Measurements from ENCODE around the gene HMOX1. TPM values are rescaled to one million over a fixed set of nuclear protein-coding genes. Genes with fewer than 3 reads are reported as not detected.

Gene HMOX1
- total RNA-seq = 1.6 and 2.0 TPM in 2 replicates

GRCh38 chr22:35380537-35381423 lies at the start of gene HMOX1:
Gene HMOX1, plus strand, starts transcription at chr22:35381096. Its CDS starts 78 bp downstream, at chr22:35381174.
- Mint-ChIP-seq H3K27me3 (ENCODE audit: insufficient read depth) (peaks cover 28% of the 10 kb centered on the region), H3K4me3 (peak within 1 kb of the TSS; percentile 58), H3K9me3 (no peaks in the 10 kb centered on the region), H3K4me1 (ENCODE audit: low read depth) (peaks cover 21% of the 10 kb centered on the region), H3K27ac (no peak within 1 kb of the TSS), H3K36me3 (ENCODE audit: low read depth) (peaks cover 1% of the 10 kb centered on the region)
- intact Hi-C loops (cut with micrococcal nuclease) = loop anchor here (2.0 kb wide), 2 partner anchors 20 to 30 kb away; partner anchors contain the start of gene MCM5
- DNase-seq (ENCODE audit: low spot score) = peak; percentile 47

- H3K4me3 Mint-ChIP-seq = no peak overlapping the region
- DNase-seq (ENCODE audit: low spot score) = no peak
- intact Hi-C loops (cut with micrococcal nuclease) = no loop called here
- H3K4me1 Mint-ChIP-seq (ENCODE audit: low read depth) = peaks cover 37% of the 10 kb centered on the region
- H3K9me3 Mint-ChIP-seq = no peaks in the 10 kb centered on the region
- H3K27ac Mint-ChIP-seq = no peak overlapping the region
- H3K36me3 Mint-ChIP-seq (ENCODE audit: low read depth) = peaks cover 27% of the 10 kb centered on the region
- no peaks in the 10 kb centered on the region for H3K27me3 Mint-ChIP-seq (ENCODE audit: insufficient read depth)
Observed at GRCh38 chr22:35332278-35332677, 48.6 kb upstream of the HMOX1 start.

GRCh38 chr22:35333220-35333619 lies 47.7 kb upstream of the HMOX1 start:
- Mint-ChIP-seq H3K4me3 (no peak overlapping the region), H3K27ac (no peak overlapping the region)

GRCh38 chr22:35334004-35334403 lies 46.9 kb upstream of the HMOX1 start:
- peaks cover 36% of the 10 kb centered on the region for H3K4me1 Mint-ChIP-seq (ENCODE audit: low read depth)
- no peak overlapping the region for H3K4me3 Mint-ChIP-seq
- peaks cover 25% of the 10 kb centered on the region for H3K36me3 Mint-ChIP-seq (ENCODE audit: low read depth)

More at GRCh38 chr22:35333220-35333619, 47.7 kb upstream of the HMOX1 start:
- no peaks in the 10 kb centered on the region for H3K9me3 Mint-ChIP-seq
- H3K36me3 Mint-ChIP-seq (ENCODE audit: low read depth) = peaks cover 25% of the 10 kb centered on the region
- no peak for DNase-seq (ENCODE audit: low spot score)
- H3K27me3 Mint-ChIP-seq (ENCODE audit: insufficient read depth) = no peaks in the 10 kb centered on the region
- peaks cover 37% of the 10 kb centered on the region for H3K4me1 Mint-ChIP-seq (ENCODE audit: low read depth)
- intact Hi-C loops (cut with micrococcal nuclease) = no loop called here

GRCh38 chr22:35335468-35335867 lies 45.4 kb upstream of the HMOX1 start:
- Mint-ChIP-seq H3K36me3 (ENCODE audit: low read depth) (peaks cover 24% of the 10 kb centered on the region), H3K4me1 (ENCODE audit: low read depth) (peaks cover 25% of the 10 kb centered on the region), H3K27ac (peak overlapping the region; percentile 84), H3K9me3 (no peaks in the 10 kb centered on the region), H3K4me3 (no peak overlapping the region), H3K27me3 (ENCODE audit: insufficient read depth) (no peaks in the 10 kb centered on the region)
- intact Hi-C loops (cut with micrococcal nuclease) = no loop called here
- DNase-seq (ENCODE audit: low spot score) = no peak

More at GRCh38 chr22:35334004-35334403, 46.9 kb upstream of the HMOX1 start:
- Mint-ChIP-seq H3K27ac (peak overlapping the region; percentile 50), H3K27me3 (ENCODE audit: insufficient read depth) (no peaks in the 10 kb centered on the region), H3K9me3 (no peaks in the 10 kb centered on the region)
- intact Hi-C loops (cut with micrococcal nuclease) = no loop called here
- no peak for DNase-seq (ENCODE audit: low spot score)

- intact Hi-C loops (cut with micrococcal nuclease) = no loop called here
- Mint-ChIP-seq H3K4me1 (ENCODE audit: low read depth) (peaks cover 21% of the 10 kb centered on the region), H3K27ac (peak overlapping the region; percentile 84), H3K36me3 (ENCODE audit: low read depth) (peaks cover 23% of the 10 kb centered on the region), H3K4me3 (no peak overlapping the region), H3K27me3 (ENCODE audit: insufficient read depth) (no peaks in the 10 kb centered on the region), H3K9me3 (no peaks in the 10 kb centered on the region)
- no peak for DNase-seq (ENCODE audit: low spot score)
Observed at GRCh38 chr22:35335936-35336781, 44.7 kb upstream of the HMOX1 start.

- DNase-seq (ENCODE audit: low spot score) = no peak
- H3K4me1 Mint-ChIP-seq (ENCODE audit: low read depth) = peaks cover 21% of the 10 kb centered on the region
Observed at GRCh38 chr22:35337932-35338331, 43.0 kb upstream of the HMOX1 start.

GRCh38 chr22:35341090-35341874 lies 39.6 kb upstream of the HMOX1 start:
- DNase-seq (ENCODE audit: low spot score) = no peak
- Mint-ChIP-seq H3K4me1 (ENCODE audit: low read depth) (peaks cover 1% of the 10 kb centered on the region), H3K27ac (peak overlapping the region; percentile 70), H3K4me3 (no peak overlapping the region), H3K27me3 (ENCODE audit: insufficient read depth) (no peaks in the 10 kb centered on the region), H3K36me3 (ENCODE audit: low read depth) (peaks cover 11% of the 10 kb centered on the region), H3K9me3 (no peaks in the 10 kb centered on the region)
- intact Hi-C loops (cut with micrococcal nuclease) = no loop called here

More at GRCh38 chr22:35337932-35338331, 43.0 kb upstream of the HMOX1 start:
- Mint-ChIP-seq H3K27me3 (ENCODE audit: insufficient read depth) (no peaks in the 10 kb centered on the region), H3K27ac (no peak overlapping the region), H3K9me3 (no peaks in the 10 kb centered on the region), H3K4me3 (no peak overlapping the region), H3K36me3 (ENCODE audit: low read depth) (peaks cover 13% of the 10 kb centered on the region)
- intact Hi-C loops (cut with micrococcal nuclease) = no loop called here

- Mint-ChIP-seq H3K27me3 (ENCODE audit: insufficient read depth) (no peaks in the 10 kb centered on the region), H3K36me3 (ENCODE audit: low read depth) (peaks cover 11% of the 10 kb centered on the region), H3K4me3 (no peak overlapping the region), H3K4me1 (ENCODE audit: low read depth) (no peaks in the 10 kb centered on the region), H3K9me3 (no peaks in the 10 kb centered on the region), H3K27ac (no peak overlapping the region)
- intact Hi-C loops (cut with micrococcal nuclease) = no loop called here
- no peak for DNase-seq (ENCODE audit: low spot score)
Observed at GRCh38 chr22:35342390-35342789, 38.5 kb upstream of the HMOX1 start.

GRCh38 chr22:35343664-35344550 lies 37.0 kb upstream of the HMOX1 start:
- intact Hi-C loops (cut with micrococcal nuclease) = no loop called here
- no peak for DNase-seq (ENCODE audit: low spot score)
- Mint-ChIP-seq H3K36me3 (ENCODE audit: low read depth) (peaks cover 11% of the 10 kb centered on the region), H3K27me3 (ENCODE audit: insufficient read depth) (no peaks in the 10 kb centered on the region), H3K9me3 (no peaks in the 10 kb centered on the region), H3K4me3 (no peak overlapping the region), H3K4me1 (ENCODE audit: low read depth) (no peaks in the 10 kb centered on the region), H3K27ac (no peak overlapping the region)

GRCh38 chr22:35344956-35345690 lies 35.8 kb upstream of the HMOX1 start:
- Mint-ChIP-seq H3K4me3 (no peak overlapping the region), H3K36me3 (ENCODE audit: low read depth) (peaks cover 8% of the 10 kb centered on the region), H3K4me1 (ENCODE audit: low read depth) (no peaks in the 10 kb centered on the region), H3K27ac (no peak overlapping the region), H3K9me3 (no peaks in the 10 kb centered on the region), H3K27me3 (ENCODE audit: insufficient read depth) (no peaks in the 10 kb centered on the region)
- no peak for DNase-seq (ENCODE audit: low spot score)
- intact Hi-C loops (cut with micrococcal nuclease) = no loop called here
